ENCODE results near the gene VHLL.
A peak's percentile ranks its signal among the peaks of the same experiment; 100 is the strongest.
"Not testable (repeated sequence)": the region's sequence is repeated elsewhere in the genome, so short reads cannot be mapped to it uniquely, and the experiment has no call there.

Gene VHLL

DNA sequence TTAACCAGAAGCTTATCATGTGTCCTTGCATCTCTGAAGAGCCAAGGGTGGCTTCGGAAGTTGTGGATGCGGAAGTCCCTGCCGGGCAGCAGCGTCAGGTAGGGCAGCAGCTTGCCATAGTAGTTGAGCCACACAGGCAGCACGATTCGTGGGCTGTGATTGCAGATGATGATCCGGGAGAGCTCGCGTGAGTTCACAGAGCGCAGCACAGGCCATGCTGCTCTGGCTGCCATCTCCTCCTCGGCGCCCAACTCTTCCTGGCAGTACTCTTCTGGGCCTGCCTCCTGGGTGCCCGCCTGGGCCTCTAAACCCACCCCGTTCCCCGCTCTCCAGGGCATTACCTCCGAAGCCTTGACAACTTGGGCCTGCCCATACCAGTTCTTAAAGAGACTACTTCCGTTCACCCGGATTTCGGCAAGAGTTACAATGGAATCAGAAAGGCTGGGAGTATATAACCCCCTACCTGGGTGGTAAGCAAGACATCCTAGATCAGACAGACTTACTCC lies at the start of gene VHLL:
TSS of gene VHLL (minus strand) at position 456 of the 506 bp plus-strand sequence. CDS start at position 338, 118 bp downstream.
- DNase-seq (ENCODE audit: low read depth in 2 of 2): no peak

DNA sequence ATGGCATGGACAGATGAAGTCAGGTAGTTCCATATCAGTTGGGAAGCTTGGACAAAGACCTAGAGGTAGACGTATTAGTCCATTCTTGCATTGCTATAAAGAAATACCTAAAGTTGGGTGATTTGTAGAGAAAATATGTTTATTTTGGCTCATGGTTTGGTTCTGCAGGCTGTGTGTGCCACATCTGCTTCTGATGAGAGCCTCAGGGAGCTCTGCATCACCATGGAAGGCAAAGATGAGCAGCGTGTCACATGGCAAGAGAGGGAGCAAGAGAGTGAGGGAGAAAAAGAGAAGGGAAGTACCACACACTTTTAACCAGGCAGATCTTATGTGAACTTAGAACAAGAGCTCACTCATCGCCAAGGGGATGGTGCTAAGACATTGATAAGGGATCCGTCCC lies 48.2 kb upstream of the VHLL start:
- DNase-seq (ENCODE audit: low read depth in 2 of 2): no peak

DNA sequence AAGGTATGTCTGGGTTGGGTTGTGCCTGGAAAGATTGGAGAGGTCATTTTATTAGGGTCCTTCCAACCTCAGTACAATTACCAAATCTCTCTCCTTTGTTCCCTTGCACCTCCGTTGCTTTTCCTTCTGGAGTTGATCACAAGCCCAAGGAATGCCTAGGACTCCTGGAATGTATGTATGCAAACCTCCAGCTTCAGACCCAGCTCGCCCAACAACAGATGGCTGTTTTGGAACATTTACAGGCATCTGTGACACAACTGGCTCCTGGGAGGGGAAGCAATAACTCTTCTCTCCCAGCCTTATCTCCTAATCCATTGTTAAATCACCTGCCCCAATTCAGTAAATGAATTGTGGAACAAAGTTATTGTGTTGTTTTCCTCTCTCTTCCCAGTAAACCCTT lies 47.5 kb upstream of the VHLL start:
- DNase-seq (ENCODE audit: low read depth in 2 of 2): no peak

DNA sequence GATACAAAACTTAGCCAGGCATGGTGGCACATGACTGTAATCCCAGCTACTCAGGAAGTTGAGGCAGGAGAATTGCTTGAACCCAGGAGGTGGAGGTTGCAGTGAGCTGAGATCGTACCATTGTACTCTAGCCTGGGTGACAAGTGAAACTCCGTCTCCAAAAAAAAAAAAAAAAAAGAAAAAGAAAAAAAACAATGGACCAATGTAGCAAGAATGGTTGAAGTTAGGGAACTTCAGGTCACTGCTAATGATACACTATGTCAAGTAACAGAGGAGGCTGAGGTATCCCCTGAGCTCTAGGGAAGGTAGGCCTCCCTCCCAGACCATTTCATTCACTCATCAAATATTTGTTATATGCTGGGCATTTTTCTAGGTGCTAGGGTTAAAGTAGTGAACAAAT lies 46.9 kb upstream of the VHLL start:
- DNase-seq (ENCODE audit: low read depth in 2 of 2): not testable (repeated sequence)

DNA sequence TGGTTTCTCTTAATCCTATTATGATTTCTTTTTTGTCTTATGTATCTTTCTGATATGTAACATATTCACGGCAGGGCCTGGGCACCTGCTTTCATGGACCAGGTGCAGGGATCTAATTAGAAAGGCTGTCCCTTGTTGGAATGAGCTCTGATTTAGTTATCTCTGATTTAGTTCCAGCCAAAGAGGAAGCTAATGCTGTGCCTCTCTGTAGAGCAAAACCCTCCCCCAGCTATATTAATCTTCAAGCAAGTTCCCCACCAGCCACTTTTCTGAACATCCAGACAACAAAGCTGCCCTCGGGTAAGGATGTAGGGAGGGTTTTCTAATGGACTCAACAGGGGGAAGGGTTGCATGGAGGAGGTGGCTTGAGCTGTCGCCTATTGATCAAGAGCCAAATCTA lies 45.3 kb upstream of the VHLL start:
- DNase-seq (ENCODE audit: low read depth in 2 of 2): no peak

DNA sequence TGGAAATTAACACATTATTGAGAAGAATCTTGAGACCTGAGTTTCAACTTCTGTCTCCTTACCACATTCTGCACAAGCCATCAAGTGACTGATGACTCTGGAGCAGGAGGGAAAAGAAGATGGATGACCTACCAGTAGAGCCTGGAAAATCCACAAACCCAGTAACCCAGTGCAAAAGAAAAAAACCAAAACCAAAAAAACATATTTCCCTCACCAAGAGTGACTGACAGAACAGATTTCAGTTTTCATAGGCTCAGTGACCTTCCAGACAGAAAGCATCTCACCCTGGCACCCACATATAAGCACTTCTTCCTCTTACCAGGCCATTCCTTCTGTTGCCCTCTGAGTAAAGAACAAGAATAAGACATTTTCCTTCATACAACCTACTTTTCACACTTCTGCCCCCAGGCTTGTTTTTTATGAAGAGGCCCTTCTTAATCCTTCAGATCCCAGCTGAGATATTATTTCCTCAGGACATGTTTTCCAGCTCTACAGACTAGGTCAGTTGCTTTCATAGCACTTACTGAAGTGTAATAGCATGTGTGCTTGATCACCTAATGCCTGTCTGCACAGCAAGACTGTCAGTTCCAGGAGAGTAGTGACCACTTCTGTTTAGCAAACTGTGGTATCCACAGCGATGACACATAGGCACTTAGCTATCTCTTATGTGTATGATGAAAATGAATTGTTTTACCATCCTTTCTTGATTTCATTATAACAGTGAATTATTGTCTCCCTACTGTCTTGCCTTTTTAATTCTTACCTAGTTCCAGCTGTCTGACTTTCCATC lies 43.3 kb upstream of the VHLL start:
- no peak for DNase-seq (ENCODE audit: low read depth in 2 of 2)

DNA sequence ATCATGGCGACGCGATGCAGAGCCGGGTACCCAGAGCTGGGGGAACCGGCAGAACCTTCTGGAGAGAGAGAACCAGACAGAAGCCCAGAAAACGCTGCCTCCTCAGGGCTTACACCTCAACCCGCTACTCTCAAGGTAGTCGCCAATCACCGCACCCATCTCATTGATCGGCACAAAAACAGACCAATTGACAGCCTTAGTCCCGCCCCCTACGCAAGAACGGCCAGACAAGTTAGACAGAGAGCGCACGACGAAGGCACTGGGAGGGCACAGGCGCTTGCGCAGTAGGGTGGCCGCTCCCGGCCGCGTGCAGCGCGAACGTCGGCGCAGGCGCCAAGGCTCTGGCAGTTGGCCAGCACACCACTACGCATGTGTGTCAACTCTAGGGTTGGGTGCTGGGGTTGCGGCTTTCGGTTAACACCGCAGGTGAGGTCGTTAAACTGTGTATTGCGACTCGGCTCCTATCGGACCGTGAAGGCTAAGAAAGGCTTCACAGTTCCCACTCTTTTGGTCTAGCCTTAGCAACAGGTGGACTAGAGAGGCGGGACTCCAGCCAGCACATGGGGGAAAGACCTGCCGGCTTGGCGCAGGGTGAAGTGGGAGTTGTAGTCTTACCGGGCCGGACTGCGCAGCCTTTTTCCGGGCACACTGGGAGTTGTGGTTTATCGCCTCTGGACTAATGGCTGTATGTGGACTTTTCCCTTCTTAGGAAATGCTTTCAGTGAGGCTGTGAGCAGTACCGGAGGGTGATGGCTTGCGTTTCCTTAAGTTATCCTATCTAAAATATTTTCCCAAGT lies 39.3 kb upstream of the VHLL start, which contains the start of the genes CCT3 and TSACC:
TSS of gene CCT3 (minus strand) at position 113 of the 797 bp plus-strand sequence. CDS start at position 5, 108 bp downstream.
TSS of gene TSACC (plus strand) at position 347 of the 797 bp plus-strand sequence. CDS start 1,232 bp downstream, outside the sequence.
- peak; percentile 98 to 100 for DNase-seq (ENCODE audit: low read depth in 2 of 2)

DNA sequence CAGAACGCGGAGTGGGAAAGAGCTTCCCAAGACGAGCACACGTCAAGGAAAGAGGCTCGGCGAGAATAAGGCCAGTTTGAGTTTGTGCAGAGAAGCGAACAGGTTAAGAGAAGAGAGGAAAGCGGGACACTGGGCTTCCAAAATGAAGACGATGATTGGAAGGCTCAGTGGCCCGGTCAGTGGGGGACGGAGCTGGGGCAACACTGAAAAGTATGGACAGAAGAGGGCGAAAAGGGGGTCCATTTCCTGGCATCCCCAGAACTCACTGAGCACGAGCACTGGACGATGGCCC lies 38.7 kb upstream of the VHLL start:
- no peak for DNase-seq (ENCODE audit: low read depth in 2 of 2)

DNA sequence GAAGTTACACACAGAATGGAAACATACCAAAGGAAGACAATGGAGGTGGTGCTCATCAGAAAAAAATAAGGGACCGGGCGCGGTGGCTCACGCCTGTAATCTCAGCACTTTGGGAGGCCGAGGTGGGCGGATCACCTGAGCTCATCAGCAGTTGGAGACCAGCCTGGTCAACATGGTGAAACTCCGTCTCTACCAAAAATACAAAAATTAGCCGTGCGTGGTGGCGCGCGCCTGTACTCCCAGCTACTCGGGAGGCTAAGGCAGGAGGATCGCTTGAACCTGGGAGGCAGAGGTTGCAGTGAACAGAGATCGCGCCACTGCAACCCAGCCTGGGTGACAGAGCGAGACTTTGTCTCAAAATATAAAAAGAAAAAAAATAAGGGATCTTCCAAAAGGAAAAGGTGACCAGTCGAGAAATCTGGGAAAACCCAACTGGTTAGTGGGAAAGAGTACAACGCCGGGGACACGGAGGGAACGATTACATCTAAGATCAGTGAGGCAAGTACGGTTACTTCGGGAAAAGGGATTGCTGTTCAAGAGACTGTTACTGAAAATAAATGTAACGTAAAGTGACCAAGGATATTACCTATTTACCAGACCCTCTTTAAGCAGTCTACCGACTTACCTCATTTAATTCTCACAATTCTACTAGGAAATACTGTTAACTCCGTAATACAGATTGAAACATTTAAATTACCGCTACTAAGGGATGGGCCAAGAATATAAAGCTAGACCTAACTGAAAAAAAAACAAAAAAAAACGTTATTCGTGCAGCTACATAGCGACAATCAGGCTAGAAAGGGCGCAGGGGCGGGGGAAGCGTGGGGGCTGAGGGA lies 38.2 kb upstream of the VHLL start:
- DNase-seq (ENCODE audit: low read depth in 2 of 2): no peak

DNA sequence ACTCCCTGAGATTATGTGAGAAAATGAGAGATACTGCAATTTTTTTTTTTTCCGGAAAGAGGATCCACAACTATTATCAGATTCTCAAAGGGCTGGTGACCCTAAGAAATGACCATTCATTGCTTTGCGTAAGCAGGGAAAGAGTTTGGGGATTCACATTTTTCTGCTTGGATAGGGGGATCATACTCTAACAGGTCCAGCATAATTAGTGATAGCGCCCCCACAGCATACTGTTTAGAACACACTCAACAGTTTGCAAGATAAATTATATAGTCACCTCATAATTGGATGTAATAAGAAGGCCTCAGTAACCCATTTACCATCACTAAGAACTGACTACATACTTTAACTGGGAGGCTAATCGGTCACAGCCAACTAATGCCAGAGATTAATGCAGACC lies 37.1 kb upstream of the VHLL start:
- DNase-seq (ENCODE audit: low read depth in 2 of 2): no peak

DNA sequence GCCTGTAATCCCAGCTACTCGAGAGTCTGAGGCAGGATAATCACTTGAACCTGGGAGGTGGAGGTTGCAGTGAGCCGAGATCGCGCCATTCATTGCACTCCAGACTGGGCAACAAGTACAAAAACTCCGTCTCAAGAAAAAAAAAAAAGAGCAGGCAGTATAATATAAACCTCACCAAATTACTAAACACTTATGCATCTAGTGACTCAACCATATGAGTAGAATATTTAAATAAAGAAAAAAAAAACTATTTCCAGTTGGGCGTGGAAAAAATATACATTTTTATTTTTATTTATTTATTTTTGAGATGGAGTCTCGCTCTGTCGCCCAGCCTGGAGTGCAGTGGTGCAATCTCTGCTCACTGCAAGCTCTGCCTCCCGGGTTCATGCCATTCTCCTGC lies 24.1 kb upstream of the VHLL start:
- DNase-seq (ENCODE audit: low read depth in 2 of 2): not testable (repeated sequence)

DNA sequence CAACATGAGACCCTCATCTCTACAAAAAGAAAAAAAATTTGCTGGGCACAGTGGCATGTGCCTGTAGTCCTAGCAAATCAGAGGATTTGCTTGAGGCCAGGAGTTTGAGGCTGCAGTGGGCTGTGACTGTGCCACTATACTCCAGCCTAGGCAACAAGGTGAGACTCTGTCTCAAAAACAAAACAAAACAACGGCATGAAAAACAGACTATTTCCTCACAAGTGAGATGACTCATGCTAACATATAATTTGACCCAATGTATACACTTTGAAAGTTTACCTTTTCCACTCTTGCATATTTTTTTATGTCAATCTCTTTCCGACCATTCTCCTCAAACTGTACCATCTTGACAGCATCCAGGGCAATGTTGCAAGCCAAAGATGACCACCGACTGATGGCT lies 21.5 kb upstream of the VHLL start:
- no peak for DNase-seq (ENCODE audit: low read depth in 2 of 2)

DNA sequence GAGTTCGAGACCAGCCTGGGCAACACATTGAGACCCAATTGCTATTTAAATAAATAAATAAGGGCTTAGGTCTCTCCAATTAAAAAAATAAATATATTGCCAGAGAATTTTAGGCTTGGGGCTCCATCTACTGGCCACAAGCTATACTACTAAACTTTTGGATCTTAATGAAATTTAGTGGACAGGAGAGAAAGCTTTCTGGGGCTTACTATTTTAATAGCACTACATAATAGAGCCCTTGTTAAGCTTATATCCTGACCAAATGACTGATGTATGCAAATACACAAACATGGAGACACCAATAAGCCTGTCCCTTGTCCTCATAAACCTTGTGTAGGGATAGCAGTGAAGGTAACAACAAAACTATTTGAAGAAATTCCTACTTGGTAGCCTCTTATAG lies 20.6 kb upstream of the VHLL start:
- no peak for DNase-seq (ENCODE audit: low read depth in 2 of 2)

DNA sequence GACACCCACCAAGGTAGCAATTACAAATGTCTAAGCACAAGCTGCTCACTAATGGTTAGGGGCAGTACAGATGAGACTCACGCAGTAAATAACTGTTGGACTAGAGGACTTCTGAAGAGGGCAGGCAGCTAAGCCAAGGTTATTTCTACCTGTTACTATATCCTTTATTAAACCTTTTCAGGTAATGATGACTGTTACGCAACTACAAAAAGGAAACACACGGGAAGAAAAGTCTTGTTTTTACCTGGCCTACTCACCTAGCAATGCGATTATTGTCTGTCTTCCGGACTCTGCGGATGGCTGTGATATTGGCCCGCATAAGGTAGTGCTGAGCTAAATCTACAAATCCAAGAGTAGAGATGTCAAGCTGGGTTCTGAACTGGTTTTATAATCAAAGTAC lies 17.8 kb upstream of the VHLL start:
- DNase-seq (ENCODE audit: low read depth in 2 of 2): no peak

DNA sequence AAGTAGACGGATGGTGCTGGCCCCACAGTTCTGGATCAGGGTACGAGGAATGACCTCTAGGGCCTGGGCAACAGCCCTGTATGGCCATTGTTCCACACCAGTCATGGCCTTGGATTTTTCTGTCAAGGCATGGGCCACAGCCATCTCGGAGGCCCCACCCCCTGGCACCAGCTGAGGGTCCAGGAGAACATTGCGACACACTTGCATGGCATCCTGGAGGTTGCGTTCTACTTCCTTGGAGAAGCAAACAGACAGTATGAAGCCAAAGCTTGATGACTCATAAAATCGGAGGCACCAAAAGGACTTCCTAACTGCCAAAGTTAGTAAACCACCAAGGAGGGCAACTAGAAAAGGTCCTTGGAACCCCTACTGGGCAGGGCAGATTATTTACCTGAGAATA lies 11.9 kb upstream of the VHLL start:
- DNase-seq (ENCODE audit: low read depth in 2 of 2): no peak

DNA sequence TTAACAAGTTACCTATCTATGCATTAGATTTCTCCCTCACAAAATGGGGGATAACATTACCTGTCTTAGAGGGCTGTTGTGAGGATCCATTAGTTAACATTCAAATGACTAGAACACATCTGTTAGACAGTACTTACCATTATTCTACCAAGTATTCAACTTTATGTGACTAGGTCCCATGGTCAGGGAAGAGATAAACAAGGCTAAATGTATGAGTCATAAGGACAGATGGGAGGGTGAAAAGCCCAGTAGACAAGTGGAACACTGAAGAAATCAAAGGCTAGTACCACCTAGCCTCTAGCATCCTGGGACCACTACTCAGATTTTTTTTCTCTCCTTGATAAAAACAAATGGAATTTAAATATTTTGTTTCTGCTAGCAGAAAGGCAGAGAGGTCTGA lies 9.0 kb upstream of the VHLL start:
- no peak for DNase-seq (ENCODE audit: low read depth in 2 of 2)

DNA sequence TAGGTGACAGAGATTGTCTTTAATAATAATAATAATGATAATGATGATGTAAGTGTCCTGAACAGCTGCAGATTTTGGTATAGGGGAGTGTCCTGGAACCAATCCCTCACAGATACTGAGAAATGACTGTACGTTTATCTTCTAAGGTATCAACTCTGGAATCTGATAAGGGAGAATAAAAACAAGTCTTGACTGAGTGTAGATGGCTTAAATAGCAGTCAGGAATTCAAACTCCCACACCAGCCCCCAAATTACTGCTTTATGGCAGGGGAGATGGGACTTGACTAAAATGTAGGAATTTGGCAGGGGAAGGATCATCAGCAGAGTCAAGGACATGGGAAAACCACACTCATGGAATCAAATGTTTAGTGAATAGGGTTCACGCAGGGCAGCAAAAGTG lies 6.1 kb upstream of the VHLL start:
- no peak for DNase-seq (ENCODE audit: low read depth in 2 of 2)

DNA sequence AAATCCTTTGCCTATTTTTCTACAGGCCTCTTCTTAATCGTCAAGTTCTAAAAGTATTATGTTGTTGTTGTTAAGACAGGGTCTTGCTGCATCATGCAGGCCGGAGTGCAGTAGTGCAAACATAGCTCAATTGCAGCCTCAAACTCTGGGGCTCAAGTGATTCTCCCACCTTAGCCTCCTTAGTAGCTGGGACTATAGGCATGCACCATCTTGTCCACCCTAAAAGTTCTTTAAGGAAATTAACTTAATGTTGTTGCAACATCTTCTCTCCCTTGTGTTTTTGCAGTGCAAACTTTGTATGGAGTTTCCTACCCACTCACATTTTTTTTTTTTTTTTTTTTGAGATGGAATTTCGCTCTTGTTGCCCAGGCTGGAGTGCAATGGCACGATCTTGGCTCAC lies 4.1 kb upstream of the VHLL start:
- no peak for DNase-seq (ENCODE audit: low read depth in 2 of 2)

DNA sequence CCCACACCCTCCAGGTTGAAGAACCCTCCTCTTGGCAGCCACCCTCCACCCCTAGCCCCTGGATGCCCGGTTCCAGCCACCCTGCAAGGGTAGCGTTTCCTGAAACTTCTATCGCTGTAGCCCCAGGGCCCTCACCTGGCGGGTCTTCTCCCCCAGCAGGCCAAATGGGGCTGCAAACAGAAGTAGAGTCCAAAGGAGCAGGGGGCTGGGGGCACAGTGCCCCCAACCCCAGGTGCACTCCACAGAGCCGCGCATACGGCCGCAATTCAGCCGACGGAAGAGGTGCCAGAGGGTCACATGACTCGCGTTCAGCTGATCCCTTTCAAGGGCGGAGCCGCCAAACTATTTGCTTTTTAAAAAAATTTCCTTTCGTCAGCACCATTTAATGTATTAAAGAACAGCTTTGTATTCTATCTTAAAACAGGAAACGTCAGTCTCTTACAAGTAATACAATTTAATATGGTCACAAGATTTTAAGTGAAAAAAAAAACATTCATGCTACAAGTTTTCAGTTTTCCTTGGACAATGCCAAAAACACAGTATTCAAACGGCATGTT lies 3.6 kb downstream of the VHLL start, which contains the start of gene GLMP:
TSS of gene GLMP (minus strand) at position 289 of the 557 bp plus-strand sequence. CDS start at position 255, 34 bp downstream.
- peak in 1 of 2 donors; percentile 35 for DNase-seq (ENCODE audit: low read depth in 2 of 2)

DNA sequence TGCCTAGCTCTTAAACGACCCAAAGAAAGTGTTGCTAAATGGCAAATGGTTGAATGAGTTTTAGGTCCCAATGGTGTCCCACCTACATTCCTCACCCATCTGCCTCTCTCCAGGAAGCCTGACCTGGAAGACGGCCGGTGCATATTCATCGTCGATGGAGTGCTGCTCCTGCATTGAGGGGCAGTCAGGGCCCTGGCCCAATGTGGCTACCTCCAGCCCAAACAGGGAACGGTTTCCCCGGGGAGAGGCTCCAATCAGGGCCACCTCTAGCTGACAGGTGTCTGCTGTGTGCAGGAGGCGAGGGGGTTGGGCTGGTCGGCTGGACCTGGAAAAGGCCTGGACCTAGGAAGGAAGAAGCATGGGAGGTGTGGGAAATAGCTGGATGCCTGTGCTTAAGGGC lies 5.2 kb downstream of the VHLL start:
- no peak for DNase-seq (ENCODE audit: low read depth in 2 of 2)

DNA sequence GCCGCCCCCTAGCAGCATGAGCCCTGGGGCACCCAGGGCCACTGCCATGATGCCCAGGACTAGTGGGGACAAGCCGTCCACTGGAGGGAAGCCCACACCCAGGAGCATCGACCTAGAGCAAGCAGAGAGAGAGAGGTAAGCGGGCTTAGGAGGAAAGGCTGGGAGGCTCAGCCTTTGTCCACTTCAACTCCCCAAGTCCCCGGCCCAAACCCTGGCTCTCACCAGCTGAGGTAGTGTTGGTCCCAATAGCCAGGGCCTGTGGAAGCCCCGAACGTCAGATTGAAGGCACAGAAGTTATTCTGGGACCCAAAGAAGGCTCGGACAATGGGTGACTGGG lies 6.0 kb downstream of the VHLL start:
- DNase-seq (ENCODE audit: low read depth in 2 of 2): no peak
